Hematopoietic multipotent progenitor cell treated with erythropoietin and hydrocortisone succinate and interleukin-3 and kit ligand, for 15 days (in vitro differentiated cells): ENCODE data around the gene NUDT16.
"Not testable (repeated sequence)": the region's sequence is repeated elsewhere in the genome, so short reads cannot be mapped to it uniquely, and the experiment has no call there.

Experiments
- DNase-seq: peaks from one replicate; pipeline ENCODE4 v3.0.0-alpha.2; 2015; ENCODE audit warnings: low spot score

Gene NUDT16

GRCh38 chr3:131381445-131382291 lies at the start of gene NUDT16:
NUDT16 (plus strand) TSS chr3:131381774; CDS start chr3:131381805, 31 bp downstream.
- peak; percentile 99 for DNase-seq

GRCh38 chr3:131338948-131339640 lies 42.5 kb upstream of the NUDT16 start:
- DNase-seq: no peak

- no peak for DNase-seq
Observed at GRCh38 chr3:131341761-131342160, 39.8 kb upstream of the NUDT16 start.

- no peak for DNase-seq
Observed at GRCh38 chr3:131348911-131349310, 32.7 kb upstream of the NUDT16 start.

- no peak for DNase-seq
Observed at GRCh38 chr3:131349454-131349853, 32.1 kb upstream of the NUDT16 start.

GRCh38 chr3:131349946-131350347 lies 31.6 kb upstream of the NUDT16 start:
- DNase-seq: no peak

- DNase-seq: no peak
Observed at GRCh38 chr3:131350506-131350905, 31.1 kb upstream of the NUDT16 start.

- DNase-seq: no peak
Observed at GRCh38 chr3:131353016-131353877, 28.3 kb upstream of the NUDT16 start.

- no peak for DNase-seq
Observed at GRCh38 chr3:131353986-131354385, 27.6 kb upstream of the NUDT16 start.

- DNase-seq: peak; percentile 76
Observed at GRCh38 chr3:131356006-131356595, 25.5 kb upstream of the NUDT16 start.

GRCh38 chr3:131357275-131357674 lies 24.3 kb upstream of the NUDT16 start:
- no peak for DNase-seq

- DNase-seq: no peak
Observed at GRCh38 chr3:131360191-131360755, 21.3 kb upstream of the NUDT16 start.

GRCh38 chr3:131361066-131361463 lies 20.5 kb upstream of the NUDT16 start:
- DNase-seq: not testable (repeated sequence)

- DNase-seq: peak; percentile 87
Observed at GRCh38 chr3:131361464-131362421, 19.8 kb upstream of the NUDT16 start.

GRCh38 chr3:131363275-131363674 lies 18.3 kb upstream of the NUDT16 start:
- no peak for DNase-seq

GRCh38 chr3:131370935-131371687 lies 10.5 kb upstream of the NUDT16 start:
- no peak for DNase-seq

GRCh38 chr3:131371688-131372066 lies 9.9 kb upstream of the NUDT16 start:
- no peak for DNase-seq

- no peak for DNase-seq
Observed at GRCh38 chr3:131374741-131375140, 6.8 kb upstream of the NUDT16 start.

GRCh38 chr3:131380821-131381444 lies 641 bp upstream of the NUDT16 start:
- not testable (repeated sequence) for DNase-seq
